ENCODE measurements around the gene ADCK2.
"Not testable (repeated sequence)": the region's sequence is repeated elsewhere in the genome, so short reads cannot be mapped to it uniquely, and the experiment has no call there.

ADCK2 gene

DNA sequence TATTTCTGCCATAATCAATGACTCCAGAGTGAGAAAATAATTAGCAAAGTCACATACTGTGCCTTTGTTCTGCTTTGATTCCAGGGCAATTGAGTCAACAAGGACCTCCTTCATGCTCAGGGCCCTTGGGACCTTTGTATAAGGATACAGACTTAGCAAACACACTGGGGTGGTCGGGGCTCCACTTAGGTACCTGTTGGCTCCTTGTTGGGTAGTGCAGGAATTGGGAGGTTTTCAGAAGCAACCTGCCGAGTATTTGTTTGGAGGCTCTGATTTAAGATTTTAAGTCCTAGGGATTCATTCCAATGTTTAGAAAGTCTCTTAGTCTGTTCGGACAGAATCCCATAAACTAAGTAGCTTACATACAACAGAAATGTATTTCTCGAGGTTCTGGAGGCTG, 3.0 kb downstream of the ADCK2 start:
- no peak for DNase-seq

DNA sequence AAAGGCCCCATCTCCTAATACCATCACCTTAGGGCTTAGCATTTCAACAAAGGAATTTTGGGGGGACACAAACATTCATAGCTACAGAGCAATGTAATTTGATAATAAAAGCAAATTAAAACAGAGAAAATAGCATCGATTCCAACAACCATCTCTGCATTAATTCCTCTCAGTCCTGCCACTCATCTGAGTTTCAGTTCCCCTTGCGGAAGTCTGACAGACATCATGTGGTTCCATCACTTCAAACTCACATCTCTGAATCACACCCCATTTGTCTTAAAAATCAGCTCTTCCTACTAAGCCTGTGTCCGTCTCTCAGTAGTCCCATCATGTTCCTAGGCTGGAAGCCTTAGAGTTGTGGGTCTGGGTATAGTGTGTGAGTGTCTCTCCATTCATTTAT, 3.6 kb downstream of the ADCK2 start:
- DNase-seq, result no peak

DNA sequence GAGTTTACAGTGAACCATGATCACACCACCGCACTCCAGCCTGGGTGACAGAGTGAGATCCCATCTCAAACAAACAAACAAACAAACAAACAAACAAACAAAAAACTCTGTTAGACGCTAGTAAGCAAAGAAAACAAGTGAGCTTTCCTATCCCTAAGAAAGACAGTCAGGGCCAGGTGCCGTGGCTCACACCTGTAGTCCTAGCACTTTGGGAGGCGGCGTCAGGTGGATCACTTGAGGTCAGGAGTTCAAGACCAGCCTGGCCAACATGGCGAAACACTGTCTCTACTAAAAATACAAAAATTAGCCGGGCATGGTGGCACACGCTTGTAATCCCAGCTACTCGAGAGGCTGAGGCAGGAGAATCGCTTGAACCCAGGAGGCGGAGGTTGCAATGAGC, 4.2 kb downstream of the ADCK2 start:
- not testable (repeated sequence) for DNase-seq

DNA sequence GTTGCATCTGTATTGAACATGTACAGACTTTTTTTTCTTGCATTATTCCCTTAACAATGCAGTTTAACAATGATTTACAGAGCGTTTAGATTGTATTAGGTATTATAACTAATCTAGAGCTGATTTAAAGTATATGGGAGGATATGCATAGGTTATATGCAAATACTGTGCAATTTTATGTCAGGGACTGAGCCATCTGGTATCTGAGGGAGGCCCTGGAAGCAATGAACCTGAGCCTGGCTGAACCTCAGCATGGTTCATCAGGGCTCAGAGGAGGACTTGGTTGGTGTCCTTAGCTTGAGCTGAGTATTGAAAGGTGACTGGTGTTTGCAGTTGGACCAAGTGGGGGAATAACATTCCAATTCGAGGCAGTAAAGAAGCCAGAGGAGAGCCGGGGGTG, 4.8 kb downstream of the ADCK2 start:
- DNase-seq, result no peak

DNA sequence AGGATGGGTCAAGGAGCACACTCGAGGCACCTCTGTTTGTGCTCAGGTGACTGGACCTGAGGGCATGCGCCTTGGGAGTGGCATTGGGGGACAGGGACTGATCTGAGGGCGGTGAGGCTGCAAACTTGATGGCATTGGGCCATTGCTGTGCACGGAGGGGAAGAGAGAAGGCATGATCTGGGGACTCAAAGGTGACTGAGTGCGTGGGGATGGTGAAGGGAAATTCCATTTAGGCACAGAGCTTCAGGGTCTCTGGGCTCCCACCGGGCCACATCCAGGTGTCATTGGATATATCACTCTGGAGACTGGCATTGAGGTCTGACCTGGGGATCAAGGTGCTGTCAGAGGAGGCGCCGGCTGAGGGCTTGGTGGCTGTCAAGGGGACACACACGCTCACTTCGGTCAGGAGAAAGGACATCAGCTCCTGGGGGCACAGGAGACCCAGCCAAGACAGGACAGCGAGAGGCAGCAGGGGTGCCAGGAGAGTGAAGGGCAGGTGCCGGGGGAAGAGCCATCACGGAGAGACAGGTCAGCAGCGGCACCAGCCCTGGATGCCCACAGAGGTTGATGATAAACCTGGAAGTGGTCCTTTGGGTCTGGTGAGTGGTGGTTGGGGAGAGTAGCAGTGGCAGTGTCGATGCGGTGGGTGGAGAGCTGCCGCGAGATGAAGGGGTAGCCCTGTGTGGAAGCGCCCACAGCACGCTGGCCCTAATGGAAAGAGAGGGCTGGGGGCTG, 5.5 kb downstream of the ADCK2 start:
- DNase-seq, result no peak

DNA sequence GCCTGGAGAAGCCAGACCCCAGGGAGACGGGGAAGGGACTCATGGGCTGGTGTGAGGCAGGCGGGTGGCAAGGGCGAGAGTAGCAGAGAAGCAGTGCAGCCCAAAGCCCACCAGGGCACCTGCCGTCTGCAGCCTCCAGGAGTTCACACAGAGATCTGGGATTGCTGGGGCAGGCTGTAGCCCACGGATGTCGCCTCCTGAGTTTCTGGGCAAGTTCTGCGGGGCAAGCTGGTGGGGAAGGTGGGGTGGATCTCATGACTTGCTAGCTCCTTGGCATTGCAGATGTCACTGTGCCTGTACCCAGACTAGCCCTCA, 6.0 kb downstream of the ADCK2 start:
- DNase-seq, result no peak

DNA sequence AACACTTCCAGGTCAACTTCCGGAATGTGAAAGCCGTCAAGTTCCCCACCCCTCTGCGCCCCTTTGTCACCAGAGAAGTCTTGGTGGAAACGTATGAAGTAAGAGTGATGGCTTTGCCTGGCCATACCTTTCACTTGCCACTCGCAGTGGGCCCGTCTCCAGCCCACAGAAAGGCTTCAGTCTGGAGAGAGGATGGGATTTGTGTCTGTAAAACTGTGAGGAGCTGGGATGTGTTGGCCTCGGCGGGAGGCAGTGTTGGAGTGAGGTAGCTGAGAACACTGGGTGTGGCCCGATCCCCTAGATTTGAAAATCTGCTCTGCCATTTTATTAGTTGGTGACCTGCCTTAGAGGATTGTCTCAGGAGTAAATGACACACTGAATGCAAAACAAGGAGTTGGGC, 6.4 kb downstream of the ADCK2 start:
- DNase-seq, result no peak

DNA sequence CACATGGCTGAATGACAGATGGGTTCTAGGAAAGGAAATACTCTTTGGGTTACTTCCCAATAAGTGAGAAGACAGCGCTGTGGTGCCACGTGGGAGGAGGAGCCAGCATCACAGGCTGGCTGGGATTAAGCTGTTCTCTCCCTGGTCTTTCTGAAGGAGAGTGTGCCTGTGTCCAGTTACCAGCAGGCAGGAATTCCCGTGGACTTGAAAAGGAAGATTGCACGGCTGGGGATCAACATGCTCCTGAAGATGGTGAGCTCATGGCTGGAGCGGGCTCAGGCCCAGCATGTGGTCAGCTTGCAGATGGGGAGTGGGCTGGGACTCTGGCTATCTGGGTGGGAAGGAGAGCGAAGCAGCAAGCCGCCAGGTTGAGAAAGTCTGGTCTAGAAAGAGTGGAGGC, 8.1 kb downstream of the ADCK2 start:
- DNase-seq, result no peak

DNA sequence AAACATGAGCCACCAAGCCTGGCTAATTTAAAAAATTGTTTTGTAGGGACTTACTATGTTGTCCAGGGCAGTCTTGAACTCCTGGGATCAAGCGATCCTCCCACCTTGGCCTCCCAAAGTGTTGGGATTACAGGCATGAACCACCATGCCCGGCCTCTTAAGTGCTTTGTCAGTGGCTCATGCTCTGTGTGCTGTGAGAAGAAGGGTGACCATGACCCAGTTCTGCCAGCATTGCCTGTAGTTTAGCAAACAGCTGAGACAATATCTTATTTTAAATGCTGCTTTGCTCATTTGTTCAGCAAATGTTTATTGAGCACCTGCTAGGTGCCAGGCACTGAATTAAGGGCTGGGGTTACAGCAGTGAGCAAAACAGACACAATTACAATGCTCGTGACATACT, 9.0 kb downstream of the ADCK2 start:
- DNase-seq, result no peak

DNA sequence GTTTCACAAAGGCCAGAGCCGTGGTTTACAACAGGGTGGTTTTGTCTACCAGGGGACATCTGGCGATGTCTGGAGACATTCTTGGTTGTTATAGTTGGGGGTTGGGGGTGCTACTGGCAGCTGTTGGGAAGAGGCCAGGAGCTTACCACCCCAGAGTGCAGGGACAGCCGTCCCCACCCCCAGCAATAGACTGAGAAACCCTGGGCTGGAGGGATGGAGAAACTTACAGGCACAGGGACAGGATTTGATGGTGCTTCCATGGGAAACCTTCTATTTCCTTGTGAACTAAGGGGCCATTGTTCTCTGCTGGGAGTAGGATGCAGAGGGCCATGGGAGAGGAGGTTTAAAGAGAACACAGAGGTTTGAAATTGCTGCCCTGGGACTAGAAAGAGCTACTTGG, 10.9 kb downstream of the ADCK2 start:
- DNase-seq, result no peak

DNA sequence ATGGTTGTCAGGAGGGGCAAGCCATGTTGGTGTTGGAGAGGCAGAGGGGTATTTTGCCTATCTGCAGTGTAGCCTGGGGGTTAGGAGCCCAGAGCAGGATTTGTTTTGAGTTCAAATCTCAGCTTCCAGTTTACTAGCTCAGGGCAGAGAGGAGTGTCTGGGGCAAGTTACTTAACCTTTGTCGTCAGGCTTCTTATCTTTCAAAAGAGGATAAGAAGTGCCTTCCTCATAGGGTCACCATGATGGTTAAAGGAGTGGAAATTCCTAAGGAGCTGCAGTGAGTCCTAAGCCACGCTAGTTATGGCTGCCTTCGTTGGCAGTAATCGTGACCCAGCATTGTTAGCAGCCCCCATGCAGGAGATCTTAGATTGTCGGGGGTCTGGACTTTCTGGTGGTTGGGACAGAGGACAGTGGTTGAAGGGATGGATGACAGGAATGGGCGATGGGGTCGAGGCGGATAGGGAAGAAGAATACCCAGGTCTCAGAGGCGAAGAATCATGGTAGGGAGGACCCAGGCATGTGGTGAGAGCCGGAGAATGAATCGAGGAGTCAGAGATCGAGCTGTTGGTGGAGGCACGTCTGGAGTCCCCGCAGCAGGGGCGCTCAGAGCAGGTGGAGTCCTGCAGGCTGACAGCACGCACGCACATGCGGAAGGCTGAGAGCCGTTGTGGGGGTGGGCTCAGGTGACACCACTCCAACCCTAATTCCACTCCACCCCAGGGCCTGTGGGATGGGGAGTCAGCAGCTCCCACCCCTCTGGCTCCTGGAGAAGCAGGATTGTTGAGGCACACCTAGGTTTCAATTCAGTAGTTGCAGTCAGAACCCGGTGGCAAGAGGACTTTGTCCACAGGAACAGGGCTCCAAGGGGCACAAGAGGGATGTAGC, 11.6 kb downstream of the ADCK2 start:
- DNase-seq, result no peak

DNA sequence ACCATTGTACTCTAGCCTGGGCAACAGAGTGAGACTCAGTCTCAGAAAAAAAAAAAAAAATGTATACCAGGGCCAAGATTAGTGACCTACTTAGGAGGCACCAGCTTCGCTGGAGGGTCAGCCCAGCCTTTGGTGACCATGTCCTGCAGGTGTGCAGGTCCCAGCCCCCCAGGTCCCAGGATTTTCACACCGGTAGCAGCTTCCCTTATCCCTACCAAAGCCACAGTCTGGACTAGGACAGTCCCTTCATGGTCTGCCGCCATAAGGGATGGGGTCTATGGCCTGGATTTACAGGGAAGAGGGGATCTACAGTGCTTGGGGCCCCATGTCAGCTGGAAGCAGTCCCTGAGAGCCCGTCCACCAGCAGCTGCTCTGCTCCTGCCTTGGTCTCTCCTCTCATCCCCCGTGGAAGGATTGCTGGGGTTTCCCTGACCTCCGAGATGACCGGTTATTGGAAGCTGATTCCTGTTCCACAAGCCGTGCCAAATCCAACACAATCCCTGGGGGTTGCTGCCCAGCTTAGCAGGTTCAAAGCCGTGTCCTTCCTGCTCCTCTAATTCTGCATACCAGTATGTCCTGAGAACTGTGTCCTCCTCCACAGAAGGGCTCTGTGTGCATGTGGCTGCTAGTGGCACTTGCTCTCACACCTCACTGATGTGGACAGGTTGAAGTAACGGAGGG, 12.8 kb downstream of the ADCK2 start:
- no peak for DNase-seq

DNA sequence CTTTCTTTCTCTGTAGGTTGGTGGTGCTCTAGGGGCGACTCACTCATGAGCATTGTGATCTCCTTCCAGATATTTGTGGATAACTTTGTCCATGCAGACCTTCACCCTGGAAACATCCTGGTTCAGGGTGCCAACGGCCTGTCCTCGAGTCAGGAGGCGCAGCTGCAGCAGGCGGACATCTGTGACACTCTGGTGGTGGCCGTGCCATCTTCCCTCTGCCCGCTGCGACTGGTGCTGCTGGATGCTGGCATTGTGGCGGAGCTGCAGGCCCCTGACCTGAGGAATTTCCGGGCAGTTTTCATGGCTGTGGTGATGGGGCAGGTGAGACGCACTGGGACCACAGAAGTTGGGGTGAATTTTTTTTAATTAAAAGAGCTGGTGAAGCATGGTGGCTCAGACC, 14.2 kb downstream of the ADCK2 start:
- no peak for DNase-seq

DNA sequence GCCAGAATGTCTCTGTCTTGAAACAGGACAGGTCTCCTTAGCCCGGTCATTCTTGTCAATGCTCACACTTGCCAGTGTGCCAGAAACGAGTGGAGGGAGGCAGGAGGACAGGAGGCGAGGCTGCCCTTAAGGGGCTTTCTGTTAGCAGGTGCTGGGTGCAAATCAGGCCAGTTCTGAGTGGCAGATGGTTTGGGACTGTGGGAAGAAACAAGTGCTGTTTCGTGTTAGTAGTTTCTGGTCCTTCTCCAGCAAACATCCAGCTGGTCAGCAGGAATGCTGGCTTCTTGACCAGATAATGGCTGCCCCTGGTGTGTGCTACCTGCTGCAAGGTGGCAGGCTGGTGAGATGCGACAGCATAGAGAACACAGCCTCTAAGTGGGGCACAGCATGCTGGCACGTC, 15.6 kb downstream of the ADCK2 start:
- DNase-seq, result no peak

DNA sequence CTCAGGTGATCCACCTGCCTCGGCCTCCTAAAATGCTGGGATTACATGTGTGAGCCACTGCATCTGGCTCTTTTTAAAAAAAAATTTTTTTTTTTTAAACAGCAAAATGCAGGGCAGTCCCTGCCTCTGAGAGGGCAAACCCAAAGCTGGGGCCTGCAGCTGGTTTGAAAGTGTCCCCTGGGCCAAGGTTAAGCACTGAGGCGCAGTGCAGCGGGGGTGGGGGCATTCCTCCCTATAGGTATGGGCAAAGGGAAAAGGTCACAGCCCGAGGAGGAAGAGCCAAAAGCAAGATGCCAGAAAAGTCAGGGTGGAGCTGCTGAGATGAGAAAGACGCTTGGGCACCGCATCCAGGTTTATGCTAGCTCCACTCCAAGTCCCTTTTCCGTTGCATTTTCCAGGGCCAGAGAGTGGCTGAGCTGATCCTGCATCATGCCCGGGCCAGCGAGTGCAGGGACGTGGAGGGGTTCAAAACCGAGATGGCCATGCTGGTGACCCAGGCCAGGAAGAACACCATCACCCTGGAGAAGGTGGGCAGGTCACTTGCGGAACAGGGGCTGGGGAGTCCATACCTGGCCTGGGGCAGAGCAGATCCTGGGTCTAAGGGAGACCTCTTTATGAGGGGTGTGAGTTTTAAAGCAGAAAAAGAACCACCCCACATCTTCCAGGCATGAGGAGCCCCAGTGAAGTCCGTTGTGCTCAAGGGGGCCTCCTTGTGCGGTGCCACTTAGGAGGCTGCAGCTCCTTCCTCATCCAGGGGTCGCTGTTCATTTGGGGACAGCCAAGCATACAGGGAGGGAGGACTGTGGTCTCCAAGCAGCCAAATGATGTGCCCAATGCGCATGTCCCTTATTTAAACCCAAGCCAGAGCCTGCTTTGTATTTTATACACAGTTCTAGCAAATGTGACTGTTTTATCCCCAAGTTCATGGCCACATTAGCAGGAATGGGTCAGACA, 16.7 kb downstream of the ADCK2 start:
- no peak for DNase-seq

DNA sequence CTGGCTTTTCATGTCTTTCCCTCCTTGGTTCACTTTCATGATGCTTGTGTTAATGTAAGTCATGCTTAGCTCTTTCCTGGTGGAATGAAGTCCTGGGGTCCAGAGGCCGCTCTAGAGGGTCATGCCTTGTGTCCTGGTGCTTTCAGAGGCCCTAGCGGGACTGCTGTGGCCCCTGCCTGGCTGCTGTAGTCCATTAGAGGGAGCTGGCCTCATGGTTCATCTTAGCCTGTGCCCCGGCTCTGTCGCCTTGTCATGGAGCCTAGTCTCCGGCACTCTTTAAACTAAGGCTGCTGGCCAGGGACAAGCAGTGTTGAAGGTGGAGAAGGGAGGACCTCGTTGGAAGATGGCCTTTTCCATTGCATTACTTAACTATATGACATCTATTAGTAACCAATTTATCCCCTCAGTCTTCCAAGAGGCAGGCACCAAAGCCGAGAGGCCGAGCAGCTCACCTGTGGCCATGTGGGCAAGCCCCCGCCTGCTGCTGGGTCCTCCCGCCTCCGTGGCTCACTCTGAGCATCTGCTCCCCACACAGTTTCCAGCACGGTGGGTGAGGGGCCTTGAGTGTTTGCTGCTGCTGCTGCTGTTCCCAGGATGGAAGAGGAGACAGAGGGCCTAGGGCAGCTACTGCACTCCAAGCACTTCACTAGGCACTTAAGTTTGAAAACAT, 18.8 kb downstream of the ADCK2 start:
- no peak for DNase-seq

DNA sequence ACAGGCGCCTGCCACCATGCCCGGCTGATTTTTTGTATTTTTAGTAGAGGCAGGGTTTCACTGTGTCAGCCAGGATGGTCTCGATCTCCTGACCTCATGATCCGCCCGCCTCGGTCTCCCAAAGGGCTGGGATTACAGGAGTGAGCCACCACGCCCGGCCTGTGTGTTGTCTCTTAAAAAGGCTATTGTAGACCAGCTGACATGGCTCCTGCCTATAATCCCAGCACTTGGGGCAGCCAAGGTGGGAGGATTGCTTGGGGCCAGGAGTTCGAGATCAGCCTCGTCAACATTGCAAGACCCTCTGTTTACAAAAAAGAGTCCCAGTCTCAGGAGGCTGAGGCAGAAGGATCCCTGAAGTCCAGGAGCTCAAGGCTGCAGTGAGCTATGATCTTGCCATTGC, 21.1 kb downstream of the ADCK2 start:
- DNase-seq, result not testable (repeated sequence)

DNA sequence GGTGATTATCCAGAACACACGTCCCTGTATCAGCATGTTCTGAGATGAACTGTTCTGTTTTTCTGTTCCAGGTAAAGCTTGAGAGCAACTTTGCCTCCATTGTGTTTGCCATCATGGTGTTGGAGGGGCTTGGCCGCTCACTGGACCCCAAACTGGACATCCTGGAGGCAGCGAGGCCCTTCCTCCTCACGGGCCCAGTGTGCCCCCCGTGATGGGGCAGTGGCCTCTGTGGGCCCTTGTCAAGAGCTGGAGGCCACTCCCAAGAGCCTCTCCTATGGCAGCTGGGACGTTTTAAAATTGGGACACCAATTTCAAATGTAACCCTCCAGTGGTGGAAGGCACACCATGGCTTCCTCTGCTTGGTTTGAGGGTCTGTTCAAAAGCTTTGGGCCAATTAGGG, 21.8 kb downstream of the ADCK2 start:
- DNase-seq, result no peak

DNA sequence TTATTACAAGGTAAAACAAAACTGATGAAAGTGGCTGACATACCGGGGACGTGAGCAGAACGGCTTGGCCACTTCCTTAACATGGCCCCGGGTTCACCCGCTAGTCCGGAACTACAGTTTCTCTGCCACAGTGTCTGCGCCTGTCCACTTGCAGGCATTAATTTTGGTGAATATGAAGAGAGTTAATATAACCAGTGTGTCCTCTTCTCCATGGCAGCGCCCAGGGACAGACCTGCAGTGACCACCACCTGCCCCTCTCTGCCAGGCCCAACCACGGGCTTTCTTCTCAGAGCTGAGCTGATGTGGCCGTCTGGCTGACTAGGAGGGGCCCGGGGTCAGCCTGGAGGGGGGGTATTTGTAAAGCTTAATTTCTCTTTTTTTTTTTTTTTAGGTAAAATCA, 22.6 kb downstream of the ADCK2 start:
- DNase-seq, result no peak

DNA sequence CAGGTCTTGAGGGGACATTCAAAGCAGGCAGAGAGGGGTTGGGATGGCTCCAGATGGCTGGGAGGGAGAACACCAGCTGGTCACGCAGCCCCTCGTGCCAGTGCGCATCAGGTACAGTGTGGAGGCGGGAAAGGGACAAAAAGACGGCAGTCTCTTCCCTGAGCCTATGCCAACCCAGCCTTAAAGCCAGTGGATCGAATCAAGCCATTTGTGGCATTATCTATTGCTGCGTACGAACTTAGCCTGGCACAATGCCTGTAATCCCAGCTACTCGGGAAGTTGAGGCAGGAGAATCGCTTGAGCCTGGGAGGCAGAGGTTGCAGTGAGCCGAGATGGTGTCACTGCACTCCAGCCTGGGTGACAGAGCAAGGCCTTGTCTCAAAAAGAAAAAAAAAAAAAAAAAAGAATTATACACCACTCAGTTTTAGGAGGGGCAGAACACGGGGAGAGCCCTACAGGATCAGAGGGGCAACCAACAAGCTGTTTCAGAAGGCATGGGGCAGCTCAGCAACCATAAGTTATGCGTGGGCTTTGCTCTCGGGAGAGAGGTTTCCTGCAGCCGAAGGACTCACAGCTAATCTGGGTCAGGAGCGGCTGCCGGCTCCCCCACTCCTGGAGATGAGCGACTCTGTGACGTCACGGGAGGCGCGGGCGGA, 23.4 kb downstream of the ADCK2 start:
- DNase-seq, result peak; percentile 27

DNA sequence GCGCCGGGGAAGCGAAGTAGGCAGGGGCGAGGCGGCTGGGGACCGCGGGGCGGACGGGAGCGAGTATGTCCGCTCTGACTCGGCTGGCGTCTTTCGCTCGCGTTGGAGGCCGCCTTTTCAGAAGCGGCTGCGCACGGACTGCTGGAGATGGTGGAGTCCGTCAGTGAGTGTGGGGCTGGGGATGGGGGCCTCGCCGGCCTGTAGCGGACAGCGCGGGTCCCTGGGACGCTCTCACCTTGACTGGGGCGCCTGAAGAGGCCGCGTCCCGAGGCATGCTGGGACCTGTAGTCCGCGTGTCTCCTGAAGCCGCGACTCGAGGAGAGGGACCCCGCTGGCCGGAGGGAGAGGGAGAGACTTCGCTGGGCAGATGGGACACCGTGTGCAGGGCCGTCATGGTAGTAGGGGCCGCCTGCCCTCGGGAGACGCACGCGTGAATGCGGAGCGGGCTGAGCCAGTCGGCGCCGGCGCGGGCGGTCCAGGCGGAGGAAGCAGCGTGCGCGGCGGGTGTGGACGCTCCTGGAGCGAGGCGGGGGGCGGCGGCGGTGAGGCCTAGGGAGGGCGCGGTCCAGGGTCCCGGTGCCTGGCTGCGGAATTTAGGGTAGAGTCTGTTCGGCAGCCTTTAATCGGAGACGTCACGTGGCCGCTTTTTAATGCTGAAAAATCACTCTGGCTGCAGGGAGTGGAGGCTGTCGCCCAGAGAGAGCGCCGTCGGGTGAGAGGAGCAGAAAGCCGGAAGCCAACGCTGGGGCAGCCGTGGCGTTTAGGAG, 24.1 kb downstream of the ADCK2 start, which contains the start of gene NDUFB2:
NDUFB2 (plus strand) TSS at position 29 of the 767 bp plus-strand sequence; CDS start at position 66, 37 bp downstream.
- peak; percentile 85 for DNase-seq
